HepG2 (cell line): ENCODE measurements around the gene THADA. TPM values are rescaled to one million over a fixed set of nuclear protein-coding genes. Genes with fewer than 3 reads are reported as not detected.
A peak's percentile ranks its signal among the peaks of the same experiment; 100 is the strongest.

Source experiments
- AGO2 ChIP-seq: fragments of 200-400 bp; formaldehyde crosslinking; optimal IDR thresholded peaks from 2 replicates; pipeline ENCODE3; 2017; ENCODE audit warnings: mild to moderate bottlenecking, low read depth, low read length, moderate library complexity
- ARNT ChIP-seq: fragments of 450-650 bp; IDR thresholded peaks from 2 replicates; pipeline ENCODE4 v1.6.1; 2017
- ARNTL ChIP-seq: sonication (generic); formaldehyde crosslinking; IDR thresholded peaks from 2 replicates; pipeline ENCODE4 v1.4.0; 2020; ENCODE audit warnings: mild to moderate bottlenecking, missing genetic modification reagents
- ATF7-NPFF ChIP-seq: sonication (generic); formaldehyde crosslinking; IDR thresholded peaks from 2 replicates; pipeline ENCODE4 v1.8.1; 2023; ENCODE audit warnings: mild to moderate bottlenecking, low read depth, missing genetic modification reagents, moderate library complexity
- ATM ChIP-seq: fragments of 450-650 bp; IDR thresholded peaks from 2 replicates; pipeline ENCODE4 v1.7.1; 2017; ENCODE audit warnings: mild to moderate bottlenecking, borderline replicate concordance
- DMAP1 ChIP-seq: IDR thresholded peaks from 2 replicates; pipeline ENCODE4 v1.6.1; 2016
- ETV6 ChIP-seq: sonication (generic); formaldehyde crosslinking; conservative IDR thresholded peaks from 2 replicates; pipeline ENCODE4 v1.4.0; 2020; ENCODE audit warnings: missing genetic modification reagents
- FOXC1 ChIP-seq: sonication (generic); formaldehyde crosslinking; IDR thresholded peaks from 2 replicates; pipeline ENCODE4 v1.8.0; 2022; ENCODE audit warnings: mild to moderate bottlenecking, missing genetic modification reagents, borderline replicate concordance
- HDAC2 ChIP-seq: sonication (generic); formaldehyde crosslinking; IDR thresholded peaks from 2 replicates; pipeline ENCODE4 v1.4.0; 2020; ENCODE audit warnings: missing genetic modification reagents
- JUN ChIP-seq: sonication (generic); formaldehyde crosslinking; IDR thresholded peaks from 2 replicates; pipeline ENCODE4 v1.4.0; 2020; ENCODE audit warnings: mild to moderate bottlenecking, missing genetic modification reagents
- KDM2A ChIP-seq: sonication (generic); formaldehyde crosslinking; IDR thresholded peaks from 2 replicates; pipeline ENCODE4 v1.4.0; 2020; ENCODE audit warnings: low read depth, missing genetic modification reagents, borderline replicate concordance
- KLF9 ChIP-seq: IDR thresholded peaks from 2 replicates; pipeline ENCODE4 v1.6.1; 2016; ENCODE audit warnings: low read depth
- MAF1 ChIP-seq: sonication (generic); formaldehyde crosslinking; IDR thresholded peaks from 2 replicates; pipeline ENCODE4 v1.5.0; 2020; ENCODE audit warnings: missing genetic modification reagents, borderline replicate concordance
- PHF20 ChIP-seq: sonication (generic); formaldehyde crosslinking; IDR thresholded peaks from 2 replicates; pipeline ENCODE4 v1.5.0; 2020; ENCODE audit warnings: mild to moderate bottlenecking, missing genetic modification reagents
- RFX1 ChIP-seq: fragments of 450-650 bp; IDR thresholded peaks from 2 replicates; pipeline ENCODE4 v1.6.1; 2017
- SRSF9 ChIP-seq: fragments of 200-400 bp; formaldehyde crosslinking; IDR thresholded peaks from 2 replicates; pipeline ENCODE4 v1.6.1; 2018; ENCODE audit warnings: borderline replicate concordance, mild to moderate bottlenecking, low read depth, low read length; ENCODE audit not compliant: insufficient read depth, poor library complexity, severe bottlenecking
- TBL1XR1 ChIP-seq: fragments of 150-350 bp; IDR thresholded peaks from 2 replicates; pipeline ENCODE4 v1.6.1; 2014; ENCODE audit warnings: borderline replicate concordance, low read length; ENCODE audit not compliant: partially characterized antibody
- TFE3 ChIP-seq: IDR thresholded peaks from 2 replicates; pipeline ENCODE4 v1.6.1; 2016
- ZFP1 ChIP-seq: IDR thresholded peaks from 2 replicates; pipeline ENCODE4 v1.6.1; 2016
- ZMAT5 ChIP-seq: sonication (generic); formaldehyde crosslinking; IDR thresholded peaks from 2 replicates; pipeline ENCODE4 v1.5.0; 2020; ENCODE audit warnings: mild to moderate bottlenecking, low read depth, missing genetic modification reagents, borderline replicate concordance
- ZMYM3 ChIP-seq: sonication (generic); formaldehyde crosslinking; IDR thresholded peaks from 2 replicates; pipeline ENCODE4 v1.5.1; 2020; ENCODE audit warnings: mild to moderate bottlenecking, missing genetic modification reagents
- ZNF124 ChIP-seq: sonication (generic); formaldehyde crosslinking; IDR thresholded peaks from 2 replicates; pipeline ENCODE4 v1.4.0; 2020; ENCODE audit warnings: missing genetic modification reagents
- ZNF20 ChIP-seq: sonication (generic); formaldehyde crosslinking; IDR thresholded peaks from 2 replicates; pipeline ENCODE4 v1.4.0; 2020; ENCODE audit warnings: mild to moderate bottlenecking, moderate library complexity, missing genetic modification reagents
- ZNF329 ChIP-seq: sonication (generic); formaldehyde crosslinking; IDR thresholded peaks from 2 replicates; pipeline ENCODE4 v1.9.0; 2021; ENCODE audit warnings: low read depth, mild to moderate bottlenecking, missing genetic modification reagents
- ZNF766 ChIP-seq: sonication (generic); formaldehyde crosslinking; IDR thresholded peaks from 2 replicates; pipeline ENCODE4 v1.5.0; 2020; ENCODE audit warnings: missing genetic modification reagents, borderline replicate concordance
- ZNF780A ChIP-seq: sonication (generic); formaldehyde crosslinking; IDR thresholded peaks from 2 replicates; pipeline ENCODE4 v1.8.0; 2022; ENCODE audit warnings: mild to moderate bottlenecking, missing genetic modification reagents, moderate library complexity
- ZSCAN30 ChIP-seq: sonication (generic); formaldehyde crosslinking; IDR thresholded peaks from 2 replicates; pipeline ENCODE4 v1.5.0; 2020; ENCODE audit warnings: mild to moderate bottlenecking, missing genetic modification reagents
- polyA plus RNA-seq, 8 experiments: library from polyadenylated mRNA; depleted of rRNA in 3 of 8; stranded (reverse) in 7 of 8; unstranded in 1 of 8; fragments of >200 nt; fragmentation: Illumina TruSeq in 4 of 8; extraction: Trizol in 4 of 8; gene quantifications; 2 replicates each; pipeline versions ENCODE4 v1.2.1 to v1.2.3, GENCODE V29; 2011 to 2016; ENCODE audit warnings: low read depth in 4 of 8, missing spikeins in 1 of 8, mixed read lengths in 1 of 8; ENCODE audit not compliant: insufficient read depth in 1 of 8
- total RNA-seq, 5 experiments: library from RNA; depleted of rRNA; stranded (reverse); fragments of >200 nt; fragmentation: Illumina TruSeq; extraction: Trizol; gene quantifications; 2 replicates each; pipeline ENCODE4 v1.2.3, GENCODE V29; 2016; ENCODE audit warnings: low read depth in 1 of 5
- TF ChIP-seq, protein P1 (sequence below): sonication (generic); formaldehyde crosslinking; IDR thresholded peaks from 2 replicates; pipeline ENCODE4 v1.4.0; 2020; ENCODE audit warnings: mild to moderate bottlenecking, missing genetic modification reagents, borderline replicate concordance

Gene THADA
- total and polyA plus RNA-seq, 2 of the 13 experiments (the other 11 are each of a cell fraction or from before 2014, with no cell fraction given) = 12.7 to 21.7 TPM

- TF ChIP-seq, protein P1, sequence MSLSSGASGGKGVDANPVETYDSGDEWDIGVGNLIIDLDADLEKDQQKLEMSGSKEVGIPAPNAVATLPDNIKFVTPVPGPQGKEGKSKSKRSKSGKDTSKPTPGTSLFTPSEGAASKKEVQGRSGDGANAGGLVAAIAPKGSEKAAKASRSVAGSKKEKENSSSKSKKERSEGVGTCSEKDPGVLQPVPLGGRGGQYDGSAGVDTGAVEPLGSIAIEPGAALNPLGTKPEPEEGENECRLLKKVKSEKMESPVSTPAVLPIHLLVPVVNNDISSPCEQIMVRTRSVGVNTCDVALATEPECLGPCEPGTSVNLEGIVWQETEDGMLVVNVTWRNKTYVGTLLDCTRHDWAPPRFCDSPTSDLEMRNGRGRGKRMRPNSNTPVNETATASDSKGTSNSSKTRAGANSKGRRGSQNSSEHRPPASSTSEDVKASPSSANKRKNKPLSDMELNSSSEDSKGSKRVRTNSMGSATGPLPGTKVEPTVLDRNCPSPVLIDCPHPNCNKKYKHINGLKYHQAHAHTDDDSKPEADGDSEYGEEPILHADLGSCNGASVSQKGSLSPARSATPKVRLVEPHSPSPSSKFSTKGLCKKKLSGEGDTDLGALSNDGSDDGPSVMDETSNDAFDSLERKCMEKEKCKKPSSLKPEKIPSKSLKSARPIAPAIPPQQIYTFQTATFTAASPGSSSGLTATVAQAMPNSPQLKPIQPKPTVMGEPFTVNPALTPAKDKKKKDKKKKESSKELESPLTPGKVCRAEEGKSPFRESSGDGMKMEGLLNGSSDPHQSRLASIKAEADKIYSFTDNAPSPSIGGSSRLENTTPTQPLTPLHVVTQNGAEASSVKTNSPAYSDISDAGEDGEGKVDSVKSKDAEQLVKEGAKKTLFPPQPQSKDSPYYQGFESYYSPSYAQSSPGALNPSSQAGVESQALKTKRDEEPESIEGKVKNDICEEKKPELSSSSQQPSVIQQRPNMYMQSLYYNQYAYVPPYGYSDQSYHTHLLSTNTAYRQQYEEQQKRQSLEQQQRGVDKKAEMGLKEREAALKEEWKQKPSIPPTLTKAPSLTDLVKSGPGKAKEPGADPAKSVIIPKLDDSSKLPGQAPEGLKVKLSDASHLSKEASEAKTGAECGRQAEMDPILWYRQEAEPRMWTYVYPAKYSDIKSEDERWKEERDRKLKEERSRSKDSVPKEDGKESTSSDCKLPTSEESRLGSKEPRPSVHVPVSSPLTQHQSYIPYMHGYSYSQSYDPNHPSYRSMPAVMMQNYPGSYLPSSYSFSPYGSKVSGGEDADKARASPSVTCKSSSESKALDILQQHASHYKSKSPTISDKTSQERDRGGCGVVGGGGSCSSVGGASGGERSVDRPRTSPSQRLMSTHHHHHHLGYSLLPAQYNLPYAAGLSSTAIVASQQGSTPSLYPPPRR (CRISPR knock-in tag) = no peak
- 0 out of 2 replicates have a peak, but pooled peaks have one; percentile 76 for TF ChIP-seq FOXC1
- peak; percentile 91 for TF ChIP-seq RFX1
- TF ChIP-seq ZNF329 (CRISPR knock-in tag) = no peak
- no peak for TF ChIP-seq ZNF766
- no peak for TF ChIP-seq ETV6 (CRISPR knock-in tag)
- TF ChIP-seq SRSF9 = no peak
- no peak for TF ChIP-seq JUN (CRISPR knock-in tag)
- TF ChIP-seq ZNF780A = no peak; the same call in 1 of the 2 replicates
- peak; percentile 57; the same call in 1 of the 2 replicates for TF ChIP-seq ZNF20
- peak; percentile 22; the same call in 1 of the 2 replicates for TF ChIP-seq MAF1 (CRISPR knock-in tag)
- TF ChIP-seq ZMYM3 (CRISPR knock-in tag) = no peak
- no peak for TF ChIP-seq HDAC2 (CRISPR knock-in tag)
- TF ChIP-seq ATM = no peak
- no peak for TF ChIP-seq DMAP1
- 0 out of 2 replicates have a peak, but pooled peaks have one; percentile 49 for TF ChIP-seq ZMAT5 (CRISPR knock-in tag)
- no peak for TF ChIP-seq ZFP1 (CRISPR knock-in tag)
- TF ChIP-seq AGO2 = no peak
- TF ChIP-seq ZSCAN30 (CRISPR knock-in tag) = peak; percentile 57; the same call in 1 of the 2 replicates
- TF ChIP-seq PHF20 (CRISPR knock-in tag) = peak; percentile 54; the same call in 1 of the 2 replicates
- TF ChIP-seq KLF9 = no peak
- TF ChIP-seq ARNT = no peak
- no peak for TF ChIP-seq KDM2A (CRISPR knock-in tag)
- peak; percentile 47 for TF ChIP-seq TBL1XR1
- peak; percentile 39; the same call in 1 of the 2 replicates for TF ChIP-seq ZNF124 (CRISPR knock-in tag)
- TF ChIP-seq ATF7-NPFF (CRISPR knock-in tag) = peak; percentile 73
- no peak for TF ChIP-seq TFE3 (CRISPR knock-in tag)
- no peak for TF ChIP-seq ARNTL
These were observed 369.3 kb downstream of the THADA start, which contains the start of gene ZFP36L2 (continued) for GRCh38 chr2:43226558-43226954.
